ENCODE results near the gene IFT52.

- TF ChIP-seq, protein P1, sequence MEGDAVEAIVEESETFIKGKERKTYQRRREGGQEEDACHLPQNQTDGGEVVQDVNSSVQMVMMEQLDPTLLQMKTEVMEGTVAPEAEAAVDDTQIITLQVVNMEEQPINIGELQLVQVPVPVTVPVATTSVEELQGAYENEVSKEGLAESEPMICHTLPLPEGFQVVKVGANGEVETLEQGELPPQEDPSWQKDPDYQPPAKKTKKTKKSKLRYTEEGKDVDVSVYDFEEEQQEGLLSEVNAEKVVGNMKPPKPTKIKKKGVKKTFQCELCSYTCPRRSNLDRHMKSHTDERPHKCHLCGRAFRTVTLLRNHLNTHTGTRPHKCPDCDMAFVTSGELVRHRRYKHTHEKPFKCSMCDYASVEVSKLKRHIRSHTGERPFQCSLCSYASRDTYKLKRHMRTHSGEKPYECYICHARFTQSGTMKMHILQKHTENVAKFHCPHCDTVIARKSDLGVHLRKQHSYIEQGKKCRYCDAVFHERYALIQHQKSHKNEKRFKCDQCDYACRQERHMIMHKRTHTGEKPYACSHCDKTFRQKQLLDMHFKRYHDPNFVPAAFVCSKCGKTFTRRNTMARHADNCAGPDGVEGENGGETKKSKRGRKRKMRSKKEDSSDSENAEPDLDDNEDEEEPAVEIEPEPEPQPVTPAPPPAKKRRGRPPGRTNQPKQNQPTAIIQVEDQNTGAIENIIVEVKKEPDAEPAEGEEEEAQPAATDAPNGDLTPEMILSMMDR (IDR thresholded peaks at IDR 0.05; ENCODE audit: control extremely low read depth in 1 of 3, insufficient read depth in 1 of 3, low read depth in 1 of 3, low read length in 3 of 3), result no peak
- no peak for TF ChIP-seq HDAC6 (IDR thresholded peaks at IDR 0.05; ENCODE audit: low read depth, low read length)
- TF ChIP-seq TAF1 (IDR thresholded peaks at IDR 0.05; ENCODE audit: low read depth, low read length), result no peak
- no peak for TF ChIP-seq TCF12 (IDR thresholded peaks at IDR 0.05; ENCODE audit: low read depth, low read length)
- no peak for TF ChIP-seq TAF7 (optimal IDR thresholded peaks at IDR 0.05; ENCODE audit: borderline replicate concordance, low read depth, low read length)
- no peak for TF ChIP-seq TEAD4 (IDR thresholded peaks at IDR 0.05; ENCODE audit: low read depth, low read length)
- no peak for TF ChIP-seq JUN (IDR thresholded peaks at IDR 0.05; ENCODE audit: low read depth, low read length)
- no peak for TF ChIP-seq POLR2A (IDR thresholded peaks at IDR 0.05; ENCODE audit: control extremely low read depth in 1 of 2, low read depth in 2 of 2, low read length in 2 of 2)
- TF ChIP-seq CREB1 (IDR thresholded peaks at IDR 0.05), result no peak
These were observed 723 bp upstream of the IFT52 start for GRCh38 chr20:43590036-43590391.

Data from H1 (cell line).